Hepatocyte (in vitro differentiated cells): ENCODE measurements around the gene PIK3R5.

Experiments
- EZH2 ChIP-seq: fragments of 200-600 bp; sonication (generic); IDR thresholded peaks from 2 replicates; pipeline ENCODE4 v1.6.1; 2016; ENCODE audit warnings: antibody characterized with exemption, mild to moderate bottlenecking, borderline replicate concordance
- TF ChIP-seq, protein P1 (sequence below): fragments of 200-600 bp; sonication (generic); IDR thresholded peaks from 2 replicates; pipeline ENCODE4 v1.5.1; 2016; ENCODE audit warnings: antibody characterized with exemption, mild to moderate bottlenecking; ENCODE audit not compliant: poor library complexity

DNA sequence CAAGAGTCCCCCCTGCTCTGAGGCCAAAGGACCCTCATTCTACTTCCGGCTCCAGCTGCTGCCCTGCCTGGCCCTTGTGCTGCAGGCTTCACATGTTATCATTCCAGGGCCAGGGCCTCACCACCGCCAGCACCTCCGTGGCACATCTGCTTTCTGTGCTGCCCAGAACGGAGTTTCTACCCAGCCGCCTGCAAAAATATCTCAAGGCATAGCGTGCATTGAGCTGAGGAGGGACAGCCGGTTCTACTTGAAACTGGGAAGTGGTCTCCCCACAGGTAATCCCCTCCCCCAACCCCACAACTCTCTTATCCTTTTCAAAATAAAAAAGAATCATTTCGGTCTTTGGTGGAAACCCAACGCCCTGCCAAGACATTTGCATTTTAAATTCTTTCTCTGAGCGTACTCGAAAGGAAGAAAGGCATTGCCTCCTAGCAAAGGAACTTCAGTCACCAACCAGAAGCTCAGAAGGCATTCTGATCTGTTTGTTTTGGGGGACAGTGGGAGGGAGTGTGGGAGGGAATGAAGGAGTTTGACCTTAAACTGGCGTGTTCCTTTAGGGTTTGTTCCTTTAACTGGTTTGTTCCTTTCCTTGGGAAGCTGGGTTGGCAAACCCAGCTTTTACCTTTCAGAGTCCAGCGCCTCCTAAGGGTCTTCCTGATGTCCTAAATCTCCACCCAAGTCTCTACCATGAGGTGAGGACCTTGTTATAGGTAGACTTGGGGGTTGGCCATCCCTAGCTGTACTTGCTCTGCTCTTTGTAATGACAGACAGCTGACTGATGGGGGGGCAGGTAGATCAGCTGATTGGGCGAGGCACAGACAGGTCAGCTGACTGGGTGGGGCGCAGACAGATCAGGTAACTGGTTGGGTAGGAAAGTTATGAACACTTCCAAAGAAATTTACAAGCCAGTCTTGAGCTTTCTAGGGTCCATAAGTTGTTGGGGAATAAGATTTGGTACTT lies 64.6 kb downstream of the PIK3R5 start:
- no peak for TF ChIP-seq EZH2
- TF ChIP-seq, protein P1, sequence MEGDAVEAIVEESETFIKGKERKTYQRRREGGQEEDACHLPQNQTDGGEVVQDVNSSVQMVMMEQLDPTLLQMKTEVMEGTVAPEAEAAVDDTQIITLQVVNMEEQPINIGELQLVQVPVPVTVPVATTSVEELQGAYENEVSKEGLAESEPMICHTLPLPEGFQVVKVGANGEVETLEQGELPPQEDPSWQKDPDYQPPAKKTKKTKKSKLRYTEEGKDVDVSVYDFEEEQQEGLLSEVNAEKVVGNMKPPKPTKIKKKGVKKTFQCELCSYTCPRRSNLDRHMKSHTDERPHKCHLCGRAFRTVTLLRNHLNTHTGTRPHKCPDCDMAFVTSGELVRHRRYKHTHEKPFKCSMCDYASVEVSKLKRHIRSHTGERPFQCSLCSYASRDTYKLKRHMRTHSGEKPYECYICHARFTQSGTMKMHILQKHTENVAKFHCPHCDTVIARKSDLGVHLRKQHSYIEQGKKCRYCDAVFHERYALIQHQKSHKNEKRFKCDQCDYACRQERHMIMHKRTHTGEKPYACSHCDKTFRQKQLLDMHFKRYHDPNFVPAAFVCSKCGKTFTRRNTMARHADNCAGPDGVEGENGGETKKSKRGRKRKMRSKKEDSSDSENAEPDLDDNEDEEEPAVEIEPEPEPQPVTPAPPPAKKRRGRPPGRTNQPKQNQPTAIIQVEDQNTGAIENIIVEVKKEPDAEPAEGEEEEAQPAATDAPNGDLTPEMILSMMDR = no peak
